ENCODE measurements around the gene ERRFI1.

ERRFI1 gene

GRCh38 chr1:8002329-8002910, 23.7 kb downstream of the ERRFI1 start:
- DNase-seq, result no peak

DNA sequence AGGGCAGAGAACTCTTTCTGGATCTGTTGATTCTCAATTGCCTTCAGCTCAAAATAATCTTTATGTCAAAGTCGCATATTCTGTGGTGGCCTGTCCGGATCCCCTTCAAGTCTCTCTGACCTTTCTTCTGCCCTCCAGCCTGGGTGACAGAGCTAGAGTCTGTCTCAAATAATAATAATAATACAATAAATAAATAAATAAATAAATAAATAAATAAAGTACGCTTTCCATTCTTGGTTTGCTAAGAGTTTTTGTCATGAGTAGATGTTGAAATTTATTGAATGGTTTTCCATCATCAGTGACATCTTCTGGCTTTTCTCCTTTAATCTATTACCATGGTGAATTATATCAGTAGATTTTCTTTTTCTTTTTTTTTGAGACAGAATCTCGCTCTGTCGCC, 30.7 kb downstream of the ERRFI1 start:
- DNase-seq, result no peak

DNA sequence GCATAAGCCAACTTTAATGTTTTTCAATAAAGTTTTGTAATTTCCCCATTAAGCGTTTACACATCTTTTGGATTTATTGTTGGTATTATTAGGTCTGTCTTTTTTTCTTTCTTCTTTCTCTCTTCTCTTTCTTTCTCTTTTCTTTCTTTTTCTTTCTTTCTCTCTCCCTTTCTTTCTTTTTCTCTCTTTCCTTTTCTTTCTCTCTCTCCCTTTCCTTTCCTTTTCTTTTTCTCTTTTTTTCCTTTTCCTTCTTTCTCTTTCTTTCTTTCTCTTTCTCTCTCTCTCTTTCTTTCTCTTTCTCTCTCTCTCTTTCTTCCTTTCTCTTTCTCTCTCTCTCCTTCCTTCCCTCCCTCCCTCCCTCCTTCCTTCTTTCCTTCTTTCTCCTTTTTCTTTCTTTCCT, 31.3 kb downstream of the ERRFI1 start:
- no peak for DNase-seq

- DNase-seq, result no peak
These were observed 32.3 kb downstream of the ERRFI1 start for GRCh38 chr1:7993593-7994479.

- DNase-seq, result no peak
These were observed 33.2 kb downstream of the ERRFI1 start for GRCh38 chr1:7992885-7993284.

DNA sequence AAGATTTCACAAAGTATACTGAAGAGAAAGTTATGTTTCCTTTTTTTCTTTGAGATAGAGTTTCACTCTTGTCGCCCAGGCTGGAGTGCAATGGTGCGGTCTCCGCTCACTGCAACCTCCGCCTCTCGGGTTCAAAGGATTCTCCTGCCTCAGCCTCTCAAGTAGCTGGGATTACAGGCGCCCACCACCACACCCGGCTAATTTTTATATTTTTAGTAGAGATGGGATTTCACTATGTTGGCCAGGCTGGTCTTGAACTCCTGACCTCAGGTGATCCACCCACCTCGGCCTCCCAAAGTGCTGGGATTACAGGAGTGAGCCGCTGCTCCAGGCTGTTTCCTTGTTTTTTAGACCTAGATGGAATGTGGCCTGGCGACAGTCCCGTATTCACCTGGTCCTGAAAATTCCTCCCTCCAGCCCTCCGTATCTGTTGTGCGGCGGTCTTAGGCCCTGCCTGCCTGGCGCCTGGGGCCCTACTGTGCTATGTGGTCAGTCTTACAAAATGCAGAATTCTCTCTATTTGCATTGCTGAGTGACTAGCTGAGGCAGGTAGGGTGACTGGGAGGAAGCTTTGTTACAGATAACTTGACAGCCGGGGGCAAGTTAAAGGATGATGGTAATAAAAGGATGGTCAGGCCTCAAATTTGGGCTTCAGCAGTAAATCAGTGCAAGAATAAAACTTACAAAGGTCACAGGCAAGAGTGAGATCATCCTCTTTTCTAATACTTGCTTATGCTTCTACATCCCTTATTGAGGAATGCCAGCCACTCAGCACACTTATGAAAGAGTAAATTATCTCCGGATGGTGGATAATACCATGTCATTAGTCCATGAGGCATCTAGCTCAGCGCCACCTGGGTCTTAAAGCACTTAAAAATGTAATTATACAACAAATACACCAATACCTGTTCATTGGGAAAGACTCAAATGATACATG, 34.3 kb downstream of the ERRFI1 start:
- no peak for DNase-seq

- no peak for DNase-seq
These were observed 36.2 kb downstream of the ERRFI1 start for GRCh38 chr1:7989762-7990428.

GRCh38 chr1:7988576-7988975, 37.5 kb downstream of the ERRFI1 start:
- DNase-seq, result no peak

- DNase-seq, result no peak
These were observed 38.6 kb downstream of the ERRFI1 start for GRCh38 chr1:7987528-7987927.

- no peak for DNase-seq
These were observed 40.1 kb downstream of the ERRFI1 start for GRCh38 chr1:7985851-7986612.

DNA sequence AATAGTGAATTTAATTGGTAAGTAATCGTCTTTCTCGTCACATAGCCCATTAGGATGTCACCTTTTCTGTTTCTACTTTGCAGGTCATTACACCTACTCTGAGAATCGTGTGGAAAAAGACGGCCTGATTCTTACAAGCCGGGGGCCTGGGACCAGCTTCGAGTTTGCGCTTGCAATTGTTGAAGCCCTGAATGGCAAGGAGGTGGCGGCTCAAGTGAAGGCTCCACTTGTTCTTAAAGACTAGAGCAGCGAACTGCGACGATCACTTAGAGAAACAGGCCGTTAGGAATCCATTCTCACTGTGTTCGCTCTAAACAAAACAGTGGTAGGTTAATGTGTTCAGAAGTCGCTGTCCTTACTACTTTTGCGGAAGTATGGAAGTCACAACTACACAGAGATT, 41.3 kb downstream of the ERRFI1 start:
- no peak for DNase-seq

GRCh38 chr1:7983086-7983778, 42.9 kb downstream of the ERRFI1 start:
- no peak for DNase-seq

DNA sequence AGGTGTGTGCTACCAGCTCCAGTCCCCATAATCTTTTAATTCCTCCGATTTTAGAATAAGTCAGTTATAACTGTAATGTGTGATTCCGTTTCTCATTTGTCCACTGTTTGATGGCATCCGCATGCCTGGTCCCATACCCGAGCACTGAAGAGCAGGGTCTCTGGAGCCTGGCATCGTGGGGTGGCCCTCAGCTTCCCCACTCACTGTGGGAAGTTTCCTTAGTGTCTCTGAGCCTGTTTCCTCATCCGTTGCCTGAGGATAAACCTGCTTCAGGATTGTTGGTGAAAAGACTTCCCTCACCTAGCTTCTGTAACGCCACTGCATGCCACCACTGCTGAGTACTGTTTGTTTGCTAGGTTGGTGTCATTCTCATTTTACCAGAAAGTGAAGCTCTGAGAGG, 45.1 kb downstream of the ERRFI1 start:
- DNase-seq, result no peak

GRCh38 chr1:7975212-7975865, 50.8 kb downstream of the ERRFI1 start:
- peak; percentile 79 for DNase-seq

DNA sequence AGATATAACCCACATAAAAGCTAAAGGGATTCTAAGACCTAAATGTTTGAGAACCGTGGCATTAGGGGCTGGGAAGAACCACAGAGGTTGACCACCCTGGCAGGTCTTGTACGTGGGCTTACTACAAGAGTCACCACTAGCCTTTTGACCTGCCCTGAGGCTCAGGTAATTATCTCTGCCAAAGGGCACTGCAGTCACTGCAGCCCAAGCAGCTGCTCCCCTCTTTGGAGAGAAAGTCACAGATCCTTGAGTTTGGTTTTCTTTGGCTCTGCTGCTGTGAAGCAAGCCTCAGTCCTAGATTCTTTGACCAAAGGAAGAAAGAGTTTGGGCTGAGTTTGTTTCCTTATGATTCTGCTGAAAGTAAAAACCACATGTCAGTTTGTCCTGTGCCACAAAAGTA, 53.0 kb downstream of the ERRFI1 start:
- DNase-seq, result no peak

DNA sequence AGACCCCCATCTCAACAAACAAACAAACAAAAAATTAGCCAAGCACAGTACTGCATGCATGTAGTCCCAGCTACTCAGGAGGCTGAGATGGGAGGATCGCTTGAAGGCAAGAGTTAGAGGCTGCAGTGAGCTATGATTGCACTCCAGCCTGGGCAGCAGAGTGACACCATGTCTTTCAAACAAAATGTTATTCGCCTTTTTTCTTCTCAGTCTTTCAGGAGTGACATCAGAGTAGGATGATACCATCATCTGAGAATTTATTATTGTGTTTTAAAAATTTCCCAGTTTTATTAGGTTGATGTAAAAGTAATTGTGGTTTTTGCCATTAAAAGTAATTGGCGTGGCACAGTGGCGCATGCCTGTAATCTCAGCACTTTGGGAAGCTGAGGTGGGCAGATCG, 53.8 kb downstream of the ERRFI1 start:
- no peak for DNase-seq

- no peak for DNase-seq
These were observed 55.1 kb downstream of the ERRFI1 start for GRCh38 chr1:7971024-7971423.

DNA sequence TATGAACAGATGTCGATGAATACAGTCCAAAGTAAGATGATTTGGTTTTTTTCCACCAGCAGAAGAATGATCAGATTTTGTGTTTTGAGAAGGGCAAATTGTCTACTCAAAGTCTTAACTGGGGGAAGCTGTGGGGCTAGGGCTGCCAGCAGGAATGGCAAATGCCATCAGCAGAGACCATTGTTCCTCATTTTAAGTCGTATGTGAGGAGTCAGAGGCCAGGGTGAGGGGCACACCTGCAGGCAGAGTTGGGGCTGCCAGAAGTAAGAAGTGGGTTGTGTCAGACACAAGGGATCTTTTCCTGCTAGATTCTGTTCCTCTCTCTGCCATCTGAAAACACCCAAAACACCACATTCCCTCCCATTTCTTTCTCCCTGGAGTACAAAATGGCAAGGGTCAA, 55.9 kb downstream of the ERRFI1 start:
- no peak for DNase-seq

DNA sequence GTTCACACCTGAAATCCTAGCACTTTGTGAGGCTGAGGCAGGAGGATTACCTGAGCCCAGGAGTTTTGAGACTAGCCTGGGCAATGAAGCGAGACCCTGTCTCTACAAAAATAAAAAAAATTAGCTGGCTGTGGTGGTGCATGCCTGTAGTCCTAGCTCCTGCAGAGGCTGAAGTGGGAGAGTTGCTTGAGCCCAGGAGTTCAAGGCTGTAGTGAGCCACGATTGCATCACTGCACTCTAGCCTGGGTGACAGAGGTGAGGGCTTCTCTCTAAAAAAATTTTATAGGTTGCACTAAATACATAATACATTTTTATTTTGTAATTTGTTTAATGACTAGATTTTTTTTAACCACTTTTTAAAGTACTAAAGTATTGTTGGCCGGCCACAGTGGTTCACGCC, 58.5 kb downstream of the ERRFI1 start:
- no peak for DNase-seq

GRCh38 chr1:7967196-7967595, 58.9 kb downstream of the ERRFI1 start:
- no peak for DNase-seq

DNA sequence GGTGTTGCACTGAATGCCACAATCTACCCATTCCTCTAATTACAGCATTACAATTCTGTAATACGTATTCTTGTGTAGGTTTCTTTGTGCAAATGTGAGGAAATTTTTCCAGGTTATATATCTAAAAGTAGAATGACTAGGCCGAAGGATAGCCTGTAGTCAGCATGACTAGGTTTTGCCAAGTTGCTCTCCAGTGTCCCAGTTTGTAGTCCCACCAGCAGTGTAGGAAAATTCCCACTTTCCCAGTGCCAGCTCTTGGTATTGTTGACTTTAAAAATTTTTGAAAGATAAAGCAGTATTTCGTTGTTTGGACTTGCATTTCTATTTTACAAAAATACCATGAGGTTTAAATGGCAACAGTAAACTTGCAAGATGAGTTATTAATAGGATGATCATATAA, 61.6 kb downstream of the ERRFI1 start:
- no peak for DNase-seq

All from DMS153 (cell line).